HG03060 (cell line): ENCODE data around the gene FBXO28.
"Not testable (repeated sequence)": the region's sequence is repeated elsewhere in the genome, so short reads cannot be mapped to it uniquely, and the experiment has no call there.

Source experiments
- ATAC-seq: cut with Tn5 transposase; IDR thresholded peaks from one replicate; pipeline ENCODE4 v1.9.1; 2021; ENCODE audit warnings: low read depth, moderate number of reproducible peaks; ENCODE audit not compliant: unreplicated experiment

The FBXO28 gene

DNA sequence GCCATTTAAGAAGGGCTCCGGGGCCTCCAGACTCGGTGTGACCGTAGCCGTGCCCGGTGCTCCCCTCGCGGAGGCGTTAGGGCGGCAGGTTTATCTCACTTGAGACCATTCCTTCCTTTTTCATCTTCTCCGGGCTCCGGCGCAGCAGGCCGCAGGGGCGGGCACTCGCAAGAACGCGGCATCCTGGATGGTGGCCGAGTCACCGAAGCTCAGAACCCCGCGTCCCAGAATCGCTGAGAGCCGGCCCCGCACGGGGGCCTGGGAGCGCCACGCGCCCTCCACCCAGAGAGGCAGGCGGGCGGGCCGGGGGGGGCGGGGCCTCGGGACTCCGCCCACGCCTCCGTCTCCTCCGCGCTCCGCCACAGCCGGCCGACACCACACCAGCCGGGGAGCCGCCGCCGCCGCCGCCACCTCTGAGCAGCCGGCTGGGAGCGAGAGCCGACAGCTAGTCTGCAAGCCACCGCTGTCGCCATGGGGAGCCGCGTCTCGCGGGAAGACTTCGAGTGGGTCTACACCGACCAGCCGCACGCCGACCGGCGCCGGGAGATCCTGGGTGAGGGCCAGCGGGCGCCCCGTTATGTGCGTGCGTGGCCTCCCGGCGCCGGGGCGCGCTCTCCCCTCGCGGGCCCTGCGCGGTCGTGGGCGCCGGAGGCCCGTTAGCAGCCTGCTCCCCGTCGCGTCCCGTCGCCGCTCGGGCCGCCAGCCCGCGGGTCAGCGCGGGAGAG lies 69.1 kb downstream of the FBXO28 start, which contains the start of gene DEGS1:
DEGS1 (plus strand) TSS at position 375 of the 725 bp plus-strand sequence; CDS start at position 472, 97 bp downstream.
- ATAC-seq: peak; percentile 23

DNA sequence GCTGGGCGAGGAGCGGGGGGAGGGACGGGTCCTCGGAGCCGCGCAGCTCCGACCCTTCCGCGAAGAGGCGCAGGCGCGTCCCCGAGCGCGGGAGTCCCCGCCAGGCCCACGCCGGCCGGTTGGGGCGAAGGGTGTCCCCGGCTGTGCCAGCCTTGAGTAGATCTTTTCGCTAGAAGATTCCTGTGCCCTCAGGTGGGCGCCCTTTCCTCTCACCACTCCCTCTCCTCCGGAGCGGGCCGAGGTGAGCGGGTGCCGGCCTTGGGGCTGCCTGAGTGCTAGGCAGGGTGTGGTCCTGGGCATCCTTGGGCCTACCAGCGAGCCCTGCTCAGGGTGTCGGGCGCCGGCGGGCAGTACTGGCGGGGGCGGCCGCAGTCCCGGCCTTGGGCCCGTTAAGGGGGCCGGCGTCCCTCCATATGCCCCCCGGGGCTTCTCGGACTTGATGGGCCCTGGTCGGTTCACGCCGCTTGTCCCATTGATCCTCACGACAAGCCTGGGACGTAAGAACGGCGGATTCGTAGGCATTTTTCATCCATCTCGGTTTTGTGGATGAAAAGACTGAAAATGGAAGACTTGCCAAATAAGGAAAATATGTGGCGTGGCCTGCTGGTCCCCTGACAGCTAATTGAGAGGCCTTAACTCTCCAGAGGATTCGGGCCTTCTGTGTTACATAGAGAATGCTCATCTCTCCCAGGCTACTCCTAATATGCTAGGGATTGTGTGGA lies 69.8 kb downstream of the FBXO28 start:
- ATAC-seq: peak; percentile 19

DNA sequence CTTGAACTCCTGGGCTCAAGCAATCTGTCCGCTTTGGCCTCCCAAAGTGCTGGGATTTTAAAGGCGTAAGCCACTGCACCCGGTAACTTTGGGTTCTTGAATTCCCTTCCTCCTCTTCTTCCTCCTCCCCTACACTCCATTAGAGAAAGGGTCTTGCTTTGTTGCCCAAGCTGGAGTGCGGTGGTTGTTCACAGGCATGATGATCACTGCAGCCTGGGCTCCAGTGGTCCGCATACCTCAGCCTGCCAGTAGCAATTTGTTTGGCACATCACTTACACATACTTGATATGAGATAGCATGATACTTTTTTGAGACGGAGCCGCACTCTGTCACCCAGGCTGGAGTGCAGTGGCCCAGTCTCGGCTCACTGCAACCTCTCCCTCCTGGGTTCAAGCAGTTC lies 71.3 kb downstream of the FBXO28 start:
- ATAC-seq: no peak

DNA sequence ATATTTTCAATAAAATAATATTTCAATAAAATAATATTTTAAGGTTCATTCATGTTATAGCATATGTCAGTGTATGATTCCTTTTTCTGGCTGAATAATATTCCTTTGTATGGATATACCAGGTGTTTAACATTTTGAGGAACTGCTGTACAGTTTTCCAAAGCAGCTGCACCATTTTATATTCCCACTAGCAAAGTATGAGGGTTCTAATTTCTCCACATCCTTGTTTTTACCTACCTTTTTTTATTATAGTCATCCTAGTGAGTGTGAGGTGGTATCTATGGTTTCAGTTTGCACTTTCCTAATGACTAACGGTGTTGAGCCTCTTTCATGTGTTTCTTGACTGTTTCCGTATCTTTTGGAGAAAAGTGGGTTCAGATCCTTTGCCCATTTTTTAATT lies 74.4 kb downstream of the FBXO28 start:
- ATAC-seq: no peak

DNA sequence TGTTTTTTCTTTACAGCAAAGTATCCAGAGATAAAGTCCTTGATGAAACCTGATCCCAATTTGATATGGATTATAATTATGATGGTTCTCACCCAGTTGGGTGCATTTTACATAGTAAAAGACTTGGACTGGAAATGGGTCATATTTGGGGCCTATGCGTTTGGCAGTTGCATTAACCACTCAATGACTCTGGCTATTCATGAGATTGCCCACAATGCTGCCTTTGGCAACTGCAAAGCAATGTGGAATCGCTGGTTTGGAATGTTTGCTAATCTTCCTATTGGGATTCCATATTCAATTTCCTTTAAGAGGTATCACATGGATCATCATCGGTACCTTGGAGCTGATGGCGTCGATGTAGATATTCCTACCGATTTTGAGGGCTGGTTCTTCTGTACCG lies 75.7 kb downstream of the FBXO28 start:
- no peak for ATAC-seq

DNA sequence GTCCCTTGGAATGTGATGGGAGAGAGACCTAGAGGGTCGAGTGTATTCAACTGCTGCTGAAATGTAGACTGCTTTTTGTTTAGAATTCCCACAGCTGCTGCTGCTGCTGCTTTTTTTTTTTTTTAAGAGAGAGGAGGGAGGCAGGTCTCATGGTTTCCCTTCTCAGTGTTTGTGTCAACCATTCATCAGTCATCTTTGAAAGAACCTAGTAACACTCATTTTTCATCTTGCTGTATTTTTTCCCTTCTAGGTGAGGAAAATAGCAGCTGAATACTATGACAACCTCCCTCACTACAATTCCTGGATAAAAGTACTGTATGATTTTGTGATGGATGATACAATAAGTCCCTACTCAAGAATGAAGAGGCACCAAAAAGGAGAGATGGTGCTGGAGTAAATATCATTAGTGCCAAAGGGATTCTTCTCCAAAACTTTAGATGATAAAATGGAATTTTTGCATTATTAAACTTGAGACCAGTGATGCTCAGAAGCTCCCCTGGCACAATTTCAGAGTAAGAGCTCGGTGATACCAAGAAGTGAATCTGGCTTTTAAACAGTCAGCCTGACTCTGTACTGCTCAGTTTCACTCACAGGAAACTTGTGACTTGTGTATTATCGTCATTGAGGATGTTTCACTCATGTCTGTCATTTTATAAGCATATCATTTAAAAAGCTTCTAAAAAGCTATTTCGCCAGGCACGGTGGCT lies 78.3 kb downstream of the FBXO28 start:
- no peak for ATAC-seq

DNA sequence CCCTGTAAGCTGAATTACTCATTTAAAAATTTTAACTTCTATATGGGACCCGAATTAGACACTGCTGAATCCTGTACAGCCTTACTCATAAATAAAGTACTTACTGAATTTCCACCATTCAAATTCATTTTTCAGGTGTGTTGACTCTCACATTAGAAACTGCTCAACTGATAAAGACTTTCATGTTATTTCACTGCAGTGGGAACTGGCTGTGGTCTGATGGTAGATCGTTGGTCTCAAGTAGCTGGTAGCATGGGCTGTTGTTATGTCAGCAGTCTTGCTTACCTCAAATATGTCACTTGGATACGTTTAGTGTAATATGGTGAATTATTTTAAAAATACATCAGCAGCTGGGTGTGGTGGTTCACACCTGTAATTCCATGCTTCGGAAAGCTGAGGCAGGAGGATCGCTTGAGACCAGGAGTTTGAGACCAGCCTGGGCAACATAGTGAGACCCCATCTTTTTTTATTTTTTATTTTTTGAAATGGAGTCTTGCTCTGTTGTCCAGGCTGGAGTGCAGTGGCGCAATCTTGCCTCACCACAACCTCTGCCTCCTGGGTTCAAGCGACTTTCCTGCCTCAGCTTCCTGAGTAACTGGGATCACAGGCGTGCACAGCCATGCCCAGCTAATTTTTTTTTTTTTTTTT lies 79.5 kb downstream of the FBXO28 start:
- no peak for ATAC-seq

DNA sequence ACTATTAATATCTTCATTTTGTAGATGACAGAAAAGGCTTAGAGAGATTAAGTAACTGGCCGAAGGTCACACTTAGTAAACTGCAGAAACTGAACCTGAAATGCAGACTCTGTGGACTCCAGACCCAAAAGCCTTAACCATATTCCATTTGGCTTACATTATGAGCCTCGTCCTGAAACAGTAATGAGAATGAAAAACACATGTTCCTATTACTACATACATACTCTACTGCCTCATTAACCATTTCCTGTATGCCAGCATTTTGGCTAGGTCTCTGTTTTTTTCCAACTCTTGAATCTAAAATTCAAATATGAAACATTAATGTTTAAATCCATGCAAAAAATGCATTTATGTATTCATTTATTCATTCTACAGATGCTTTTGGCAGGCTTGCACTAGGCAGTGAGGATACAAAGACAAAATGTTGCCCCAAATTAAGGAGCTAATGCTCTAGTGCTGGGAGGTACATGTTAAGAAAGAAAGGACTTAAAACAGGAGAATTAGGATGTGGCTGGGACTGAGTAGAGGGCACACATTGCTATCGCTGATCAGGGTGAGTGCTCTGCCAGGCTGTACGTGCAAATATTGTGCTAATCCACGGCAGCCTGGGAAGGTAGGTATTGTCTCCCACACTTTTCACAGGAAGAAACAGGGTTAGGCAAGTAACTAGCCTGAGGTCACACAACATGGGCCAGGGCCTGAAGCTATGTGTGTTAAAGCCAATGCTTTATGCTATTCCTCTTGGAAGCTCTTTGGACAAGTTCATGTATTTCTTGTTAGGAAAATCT lies 83.1 kb downstream of the FBXO28 start:
- ATAC-seq: no peak

DNA sequence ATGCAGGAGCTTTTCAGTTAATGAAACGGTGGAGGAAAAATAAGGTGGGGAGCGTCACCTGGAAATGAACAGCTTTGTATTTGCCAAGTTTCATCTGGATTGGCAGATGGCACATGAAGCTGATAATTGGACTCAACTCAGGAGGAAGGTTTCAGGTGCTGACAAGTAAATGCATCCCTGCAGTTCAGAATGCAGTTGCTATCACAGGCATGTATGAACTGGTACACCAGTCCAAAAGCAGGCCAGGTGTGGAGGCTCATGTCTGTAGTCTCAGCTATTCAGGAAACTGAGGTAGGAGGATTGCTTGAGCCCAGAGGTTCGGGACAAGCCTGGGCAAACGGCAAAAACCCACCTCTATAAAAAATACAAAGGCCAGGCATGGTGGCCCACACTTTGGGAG lies 84.7 kb downstream of the FBXO28 start:
- no peak for ATAC-seq

DNA sequence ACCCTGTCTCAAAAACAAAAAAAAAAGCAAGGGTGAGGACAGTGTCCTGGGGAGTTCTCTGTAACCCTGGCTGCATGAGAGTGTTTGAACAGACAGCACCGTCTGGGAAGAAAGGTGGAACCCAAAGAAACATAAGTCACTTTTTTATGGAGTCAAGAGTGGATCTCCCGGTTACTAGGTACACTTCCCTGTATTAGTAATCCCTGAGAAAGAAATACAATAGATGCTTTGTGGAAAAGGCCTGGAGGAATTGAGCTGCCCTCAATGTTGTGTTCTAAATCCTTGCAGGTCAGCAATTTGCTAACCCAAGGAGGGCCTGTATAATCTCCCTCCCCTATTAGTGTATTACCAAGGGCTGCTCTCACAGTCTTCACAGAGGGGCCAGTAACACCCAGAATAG lies 85.8 kb downstream of the FBXO28 start:
- no peak for ATAC-seq

DNA sequence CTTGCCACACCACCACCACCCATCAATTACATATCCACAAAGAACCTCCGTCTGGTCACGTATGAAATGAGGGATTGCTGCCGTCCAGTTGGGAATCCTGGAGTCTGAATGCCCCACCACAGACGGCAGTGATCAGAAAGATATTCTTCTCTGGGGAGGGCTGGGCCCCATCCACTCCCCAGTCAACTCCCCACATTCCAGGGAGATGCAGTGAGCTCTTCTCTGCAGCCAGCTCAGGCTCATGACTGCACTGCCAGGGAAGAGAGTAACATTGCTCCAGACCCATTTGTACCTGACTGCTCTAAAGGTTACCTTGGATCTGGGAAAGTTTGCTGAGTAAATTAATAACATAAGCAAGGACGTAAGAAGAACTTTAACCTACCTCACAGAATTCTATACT lies 87.5 kb downstream of the FBXO28 start:
- no peak for ATAC-seq

DNA sequence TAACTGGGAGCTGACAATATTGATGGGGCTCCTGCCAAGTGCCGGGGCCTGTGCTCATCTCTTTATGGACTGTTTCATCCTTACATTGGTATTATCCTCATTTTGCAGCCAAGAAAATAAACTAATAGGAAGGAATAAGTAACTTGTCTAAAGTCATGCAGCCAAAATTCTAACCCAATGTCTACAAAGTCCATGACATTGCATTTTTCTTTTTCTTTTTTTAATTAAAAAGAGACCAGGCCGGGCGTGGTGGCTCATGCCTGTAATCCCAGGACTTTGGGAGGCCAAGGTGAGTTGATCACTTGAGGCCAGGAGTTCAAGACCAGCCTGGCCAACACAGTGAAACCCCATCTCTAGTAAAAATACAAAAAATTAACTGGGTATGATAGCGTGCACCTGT lies 87.9 kb downstream of the FBXO28 start:
- no peak for ATAC-seq

DNA sequence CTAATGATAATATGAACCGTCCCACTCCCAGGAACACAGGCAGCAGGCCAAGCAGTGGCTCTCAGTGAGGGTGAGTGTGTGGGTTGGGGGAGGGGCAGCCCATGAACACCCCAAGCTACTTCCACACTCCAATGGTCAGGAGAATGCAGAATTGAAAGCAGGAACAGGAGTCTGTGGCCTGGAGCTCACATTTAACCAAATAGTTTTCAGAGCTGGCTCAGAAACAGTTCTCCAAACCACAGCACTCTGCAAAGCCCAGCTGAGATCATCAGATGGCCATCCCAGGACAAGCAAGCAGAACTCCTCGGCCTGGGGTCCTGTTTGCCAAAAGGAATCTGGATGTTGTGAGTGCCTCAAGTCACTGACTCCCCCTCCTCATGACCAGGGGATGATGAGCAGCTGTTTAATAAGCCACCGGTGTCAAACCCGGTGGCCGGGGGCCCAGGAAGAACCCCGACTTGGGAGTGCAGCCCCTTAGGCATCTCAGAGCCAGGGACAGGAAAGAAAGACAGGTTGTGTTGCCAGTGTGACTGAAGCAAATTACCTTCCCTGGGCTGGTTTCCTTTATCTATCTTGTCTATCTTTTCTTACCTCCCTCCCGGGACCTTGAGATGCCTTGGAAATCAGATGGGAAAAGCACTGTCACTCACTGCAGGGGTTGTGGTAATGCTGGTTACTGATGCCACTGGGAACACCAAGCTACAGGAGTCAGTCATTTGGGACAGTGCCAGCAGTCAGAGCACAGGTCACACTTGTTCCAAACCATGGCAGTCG lies 89.5 kb downstream of the FBXO28 start:
- ATAC-seq: no peak

DNA sequence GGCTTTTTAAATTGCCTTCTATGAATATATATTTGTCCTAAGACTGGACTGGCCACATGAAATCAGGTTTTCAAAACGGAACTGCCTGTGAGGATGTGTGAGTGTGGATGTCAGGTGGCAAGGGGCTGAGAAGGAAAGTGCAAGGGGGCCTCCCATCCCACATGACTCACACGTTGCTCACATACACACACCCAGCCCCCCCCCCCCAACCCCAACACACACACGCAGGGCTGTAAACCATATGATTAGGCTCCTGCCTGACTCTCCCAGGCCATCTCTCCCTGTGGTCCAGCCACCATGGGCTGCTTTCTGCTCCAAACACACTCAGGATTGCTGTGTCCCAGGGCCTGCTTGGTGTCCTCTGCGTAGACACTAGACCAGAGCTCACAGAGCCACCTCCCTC lies 91.5 kb downstream of the FBXO28 start:
- no peak for ATAC-seq

DNA sequence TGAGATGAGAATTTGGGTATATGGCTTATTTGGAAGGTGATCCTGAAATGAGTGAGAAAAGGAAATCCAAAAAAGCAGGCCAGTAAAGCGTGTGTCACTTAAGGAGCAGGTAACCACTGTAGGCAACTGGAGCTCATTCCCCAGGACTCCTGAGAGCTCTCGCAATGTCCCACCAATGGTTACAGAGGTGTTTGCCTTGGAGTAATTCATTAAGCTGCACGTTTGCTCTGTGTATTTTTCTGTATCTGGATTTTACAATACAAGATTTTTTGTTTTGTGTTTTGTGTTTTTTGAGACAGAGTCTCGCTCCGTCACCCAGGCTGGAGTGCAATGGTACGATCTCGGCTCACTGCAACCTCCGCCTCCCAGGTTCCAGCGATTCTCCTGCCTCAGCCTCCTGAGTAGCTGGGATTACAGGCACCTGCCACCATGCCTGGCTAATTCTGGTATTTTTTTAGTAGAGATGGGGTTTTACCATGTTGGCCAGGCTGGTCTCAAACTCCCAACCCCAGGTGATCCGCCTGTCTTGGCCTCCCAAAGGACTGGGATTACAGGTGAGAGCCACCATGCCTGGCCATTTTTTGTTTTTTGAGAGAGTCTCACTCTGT lies 92.1 kb downstream of the FBXO28 start:
- ATAC-seq: not testable (repeated sequence)

DNA sequence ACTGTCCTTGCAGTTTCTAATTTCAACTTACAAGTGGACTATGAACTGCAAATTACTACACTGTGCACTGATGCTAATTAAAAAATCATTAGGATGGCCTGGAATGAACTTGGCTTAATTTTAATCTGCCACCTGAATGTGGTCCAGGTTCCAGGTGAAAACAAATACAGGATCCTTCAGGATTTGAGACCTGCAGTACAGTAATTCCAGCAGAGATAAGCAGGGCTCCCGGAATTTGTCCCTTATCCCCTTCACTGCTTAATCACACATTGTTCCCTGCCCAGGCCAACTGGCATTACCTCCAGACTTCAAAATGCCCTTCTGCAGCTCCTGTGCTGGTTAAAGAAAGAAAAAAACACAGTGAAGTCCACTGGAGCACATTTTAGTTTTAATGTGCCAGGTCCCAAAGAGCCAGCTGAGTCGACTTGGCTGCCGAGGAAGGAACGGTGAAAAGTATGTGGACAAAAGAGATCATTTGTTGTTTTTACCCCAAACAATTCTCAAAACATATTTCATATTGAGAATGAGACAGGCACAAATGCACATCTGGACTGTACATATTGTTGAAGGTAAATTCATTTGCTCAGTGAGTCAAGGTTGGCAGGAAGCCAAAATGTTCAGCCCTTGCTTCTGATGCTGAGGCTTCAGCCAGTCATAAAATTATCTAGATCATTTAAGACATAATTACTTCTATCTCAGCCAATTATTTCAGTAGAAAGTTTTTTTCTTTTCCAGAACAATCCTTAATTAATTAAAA lies 97.5 kb downstream of the FBXO28 start:
- ATAC-seq: no peak
